ENCODE measurements around the gene OR8S1. TPM values are rescaled to one million over a fixed set of nuclear protein-coding genes. Genes with fewer than 3 reads are reported as not detected.

OR8S1 gene
- total and polyA plus RNA-seq, 10 of the 15 experiments (the other 5 are each of a cell fraction or from before 2014, with no cell fraction given), result not detected

GRCh38 chr12:48532601-48533000 lies 7.2 kb downstream of the OR8S1 start:
- FAIRE-seq, result no peak
- ChIA-PET SMC1A (ENCODE audit: uncharacterized antibody, unreplicated experiment) (interaction anchor here (2.0 kb wide), 1 partner anchor 10 kb away, joined by 8 read pairs; no protein-coding TSS in a partner anchor), POLR2A (no interaction called here), RAD21 (ENCODE audit: unreplicated experiment) (no interaction called here), CTCF (interaction anchor here (1.0 to 1.3 kb wide), 2 partner anchors 9 to 87 kb away, joined by 3 to 9 read pairs; no protein-coding TSS in a partner anchor)
- Histone ChIP-seq H3K27me3 (replicated peaks in 1 of 2; ENCODE audit: control insufficient read depth in 2 of 2, insufficient read depth in 2 of 2, low read length in 1 of 2) (no peaks in the 10 kb centered on the region), H3K27ac (ENCODE audit: control insufficient read depth, insufficient read depth) (no peak overlapping the region), H4K20me1 (ENCODE audit: control insufficient read depth, insufficient read depth) (no peaks in the 10 kb centered on the region), H3K9ac (ENCODE audit: control insufficient read depth, insufficient read depth, low read length) (no peak overlapping the region), H3K9me3 (replicated peaks; ENCODE audit: control insufficient read depth, insufficient read depth, low read length) (no peaks in the 10 kb centered on the region), H3K4me2 (ENCODE audit: control insufficient read depth, insufficient read depth) (no peak overlapping the region), H2AFZ (ENCODE audit: control insufficient read depth, low read depth, low read length) (no peak overlapping the region), H3K79me2 (ENCODE audit: control insufficient read depth, insufficient read depth, low read length) (no peaks in the 10 kb centered on the region), H3K4me3 (no peak overlapping the region), H3K36me3 (ENCODE audit: control insufficient read depth in 2 of 2, insufficient read depth in 2 of 2, low read length in 1 of 2) (no peaks in the 10 kb centered on the region), H3K4me1 (ENCODE audit: control insufficient read depth, insufficient read depth, low read length) (no peaks in the 10 kb centered on the region)
- no TSS peak for BruUV-seq (replicated peaks)
- ATAC-seq, result no peak
- DNase-seq (ENCODE audit: low read depth, low spot score), result no peak
- TF ChIP-seq KAT2A (conservative IDR thresholded peaks at IDR 0.05; ENCODE audit: control insufficient read depth, low read depth, low read length) (no peak), IKZF2 (IDR thresholded peaks at IDR 0.05) (no peak), USF2 (IDR thresholded peaks at IDR 0.05; ENCODE audit: borderline replicate concordance, low read depth, low read length) (no peak), GABPA (IDR thresholded peaks at IDR 0.05; ENCODE audit: low read depth) (no peak), ZBED1 (IDR thresholded peaks at IDR 0.05; ENCODE audit: borderline replicate concordance) (no peak), MTA2 (IDR thresholded peaks at IDR 0.05; ENCODE audit: low read depth) (peak; percentile 19; the same call in 1 of the 2 replicates)
- in situ Hi-C loops (cut with MboI), result no loop called here
- intact Hi-C loops (cut with micrococcal nuclease; ENCODE audit: unreplicated experiment), result no loop called here

- SMC1A ChIA-PET (ENCODE audit: uncharacterized antibody, unreplicated experiment), result no interaction called here
- no peak for ATAC-seq
Measured at GRCh38 chr12:48536602-48537001, 11.2 kb downstream of the OR8S1 start.

More at GRCh38 chr12:48536602-48537001, 11.2 kb downstream of the OR8S1 start:
- H3K27ac ChIP-seq (ENCODE audit: control insufficient read depth, insufficient read depth), result no peak overlapping the region
- no peak for TF ChIP-seq ATF2 (IDR thresholded peaks at IDR 0.05; ENCODE audit: low read length)
- TF ChIP-seq SPI1 (IDR thresholded peaks at IDR 0.05; ENCODE audit: borderline replicate concordance, insufficient read depth, low read depth, low read length), result peak; percentile 27; the same call in 1 of the 2 replicates
- no peak overlapping the region for H2AFZ ChIP-seq (ENCODE audit: control insufficient read depth, low read depth, low read length)
- 0% methylated on average over 1 of the region's 1 CpG for WGBS (ENCODE audit: insufficient coverage, insufficient replicate concordance, low lambda C conversion rate, missing lambda C conversion rate)
- no peaks in the 10 kb centered on the region for H3K79me2 ChIP-seq (ENCODE audit: control insufficient read depth, insufficient read depth, low read length)
- H3K9me3 ChIP-seq (replicated peaks; ENCODE audit: control insufficient read depth, insufficient read depth, low read length), result no peaks in the 10 kb centered on the region
- no peak for DNase-seq (ENCODE audit: low read depth, low spot score)
- H4K20me1 ChIP-seq (ENCODE audit: control insufficient read depth, insufficient read depth), result no peaks in the 10 kb centered on the region
- H3K27me3 ChIP-seq (replicated peaks in 1 of 2; ENCODE audit: control insufficient read depth in 2 of 2, insufficient read depth in 2 of 2, low read length in 1 of 2), result no peaks in the 10 kb centered on the region
- no TSS peak for BruUV-seq (replicated peaks)
- intact Hi-C loops (cut with micrococcal nuclease; ENCODE audit: unreplicated experiment) (no loop called here), in situ Hi-C loops (cut with MboI) (no loop called here)
- ChIA-PET CTCF (no interaction called here), POLR2A (no interaction called here), RAD21 (ENCODE audit: unreplicated experiment) (no interaction called here)
- no peak overlapping the region for H3K4me3 ChIP-seq
- no peak for FAIRE-seq
- 0 out of 2 replicates have a peak, but pooled peaks cover 5% of the 10 kb centered on the region for H3K4me1 ChIP-seq (ENCODE audit: control insufficient read depth, insufficient read depth, low read length)
- no peak overlapping the region for H3K4me2 ChIP-seq (ENCODE audit: control insufficient read depth, insufficient read depth)
- H3K9ac ChIP-seq (ENCODE audit: control insufficient read depth, insufficient read depth, low read length), result no peak overlapping the region
- no peaks in the 10 kb centered on the region for H3K36me3 ChIP-seq (ENCODE audit: control insufficient read depth in 2 of 2, insufficient read depth in 2 of 2, low read length in 1 of 2)
